ENCODE results near the gene DPYSL5.

Gene DPYSL5

DNA sequence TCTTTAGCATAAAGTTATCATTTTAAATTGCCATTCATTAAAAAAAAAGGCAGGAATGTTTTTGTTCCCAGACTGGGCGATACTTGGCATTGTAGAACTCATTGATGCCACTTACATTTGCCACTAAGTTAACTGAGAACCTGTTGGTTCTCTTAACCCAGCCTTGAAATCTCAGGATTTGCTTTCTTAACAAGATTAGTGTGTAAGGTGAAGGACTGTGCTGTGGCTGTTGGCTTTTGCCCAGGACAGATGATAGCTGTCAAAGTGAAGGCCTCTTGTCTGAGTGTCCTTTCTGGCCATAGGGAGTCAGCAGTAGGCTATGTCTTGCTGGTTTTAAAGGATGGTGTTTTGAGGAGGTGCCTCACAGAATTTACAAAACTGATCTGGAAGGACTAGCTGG, 2.6 kb downstream of the DPYSL5 start:
- POLR2A ChIA-PET, result no interaction called here
- 100% methylated on average over 1 of the region's 1 CpG for WGBS (ENCODE audit: insufficient coverage)
- Histone ChIP-seq H3K27ac (ENCODE audit: insufficient read depth in 1 of 2, low read depth in 1 of 2, low read length in 2 of 2, poor library complexity in 1 of 2, severe bottlenecking in 2 of 2) (no peak overlapping the region), H3K36me3 (ENCODE audit: control insufficient read depth in 4 of 4, insufficient read depth in 4 of 4, low read length in 3 of 4) (no peaks in the 10 kb centered on the region), H3K9me3 (ENCODE audit: control extremely low read depth in 1 of 5, control insufficient read depth in 4 of 5, insufficient read depth in 2 of 5, low read depth in 1 of 5, low read length in 4 of 5) (no peaks in the 10 kb centered on the region), H3K4me1 (ENCODE audit: control extremely low read depth in 1 of 4, control insufficient read depth in 4 of 4, insufficient read depth in 4 of 4, low read length in 3 of 4) (peaks cover 0 to 35% (median 27%) of the 10 kb centered on the region in 4 experiments), H3K4me3 (ENCODE audit: control insufficient read depth in 1 of 7, extremely low read depth in 1 of 7, insufficient read depth in 4 of 7, low read depth in 2 of 7, low read length in 6 of 7) (no peak overlapping the region), H3K27me3 (replicated peaks in 2 of 5; ENCODE audit: control insufficient read depth in 4 of 5, insufficient read depth in 5 of 5, low read length in 4 of 5) (peaks cover 24 to 80% (median 33%) of the 10 kb centered on the region in 5 experiments)
- CTCF ChIA-PET, result interaction anchor here (1.0 to 3.9 kb wide), 7 partner anchors 11 to 111 kb away, joined by 3 to 16 read pairs (median 3); no protein-coding TSS in a partner anchor
- no peak for DNase-seq

DNA sequence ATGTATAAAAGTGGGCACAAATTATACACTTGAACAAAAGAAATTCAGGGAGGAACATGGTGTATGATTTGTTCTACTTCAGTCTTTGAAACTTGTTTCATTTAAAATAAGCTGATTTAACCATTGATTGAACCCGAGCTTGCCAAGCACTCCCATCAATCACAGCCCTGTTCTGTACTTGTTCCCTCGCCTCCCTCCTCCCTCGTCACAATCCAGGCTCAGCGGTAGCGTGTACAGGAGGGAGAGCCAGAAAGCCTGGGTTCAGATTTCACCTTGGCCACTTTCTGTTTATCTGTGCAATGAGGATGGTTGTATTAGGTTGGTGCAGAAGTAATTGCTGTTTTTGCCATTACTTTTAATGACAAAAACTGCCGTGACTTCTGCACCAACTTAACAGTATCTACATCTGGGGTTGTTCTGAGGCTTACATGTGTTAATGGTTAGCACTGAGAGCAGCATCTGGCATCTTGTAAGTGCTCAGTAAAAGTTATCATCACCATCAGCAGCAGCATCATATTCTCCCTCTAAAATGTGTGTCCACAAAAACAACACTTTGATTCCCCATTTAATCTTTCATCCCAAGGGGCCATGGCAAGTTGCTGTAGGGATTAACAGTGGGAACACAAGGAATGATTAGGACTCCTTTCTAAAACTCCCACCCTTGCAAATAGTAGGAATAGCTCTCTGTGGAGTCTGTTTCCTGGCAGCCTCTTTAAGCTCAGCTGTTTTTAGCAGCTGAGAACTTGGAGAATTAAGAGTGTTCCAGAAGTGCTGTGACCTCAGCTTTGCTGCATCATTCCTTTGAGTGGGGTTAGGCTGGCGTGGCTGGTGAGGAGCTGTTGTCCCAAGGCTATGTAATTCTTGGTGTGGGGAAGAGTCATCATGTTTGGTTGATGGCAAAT, 4.7 kb downstream of the DPYSL5 start:
- WGBS (ENCODE audit: insufficient coverage), result 100% methylated on average over 1 of the region's 7 CpGs
- peaks cover 0 to 24% (median 20%) of the 10 kb centered on the region in 4 experiments for H3K4me1 ChIP-seq (ENCODE audit: control extremely low read depth in 1 of 4, control insufficient read depth in 4 of 4, insufficient read depth in 4 of 4, low read length in 3 of 4)
- H3K27me3 ChIP-seq (replicated peaks in 2 of 5; ENCODE audit: control insufficient read depth in 4 of 5, insufficient read depth in 5 of 5, low read length in 4 of 5), result peaks cover 16 to 60% (median 22%) of the 10 kb centered on the region in 5 experiments
- no peak for DNase-seq
- no peaks in the 10 kb centered on the region for H3K9me3 ChIP-seq (ENCODE audit: control extremely low read depth in 1 of 5, control insufficient read depth in 4 of 5, insufficient read depth in 2 of 5, low read depth in 1 of 5, low read length in 4 of 5)
- no peak overlapping the region for H3K4me3 ChIP-seq (ENCODE audit: control insufficient read depth in 1 of 7, extremely low read depth in 1 of 7, insufficient read depth in 4 of 7, low read depth in 2 of 7, low read length in 6 of 7)
- ChIA-PET CTCF (interaction anchor here (3.9 kb wide), 1 partner anchor 70 kb away, joined by 16 read pairs; no protein-coding TSS in a partner anchor), POLR2A (no interaction called here)
- no peaks in the 10 kb centered on the region for H3K36me3 ChIP-seq (ENCODE audit: control insufficient read depth in 4 of 4, insufficient read depth in 4 of 4, low read length in 3 of 4)
- no peak overlapping the region for H3K27ac ChIP-seq (ENCODE audit: insufficient read depth in 1 of 2, low read depth in 1 of 2, low read length in 2 of 2, poor library complexity in 1 of 2, severe bottlenecking in 2 of 2)

DNA sequence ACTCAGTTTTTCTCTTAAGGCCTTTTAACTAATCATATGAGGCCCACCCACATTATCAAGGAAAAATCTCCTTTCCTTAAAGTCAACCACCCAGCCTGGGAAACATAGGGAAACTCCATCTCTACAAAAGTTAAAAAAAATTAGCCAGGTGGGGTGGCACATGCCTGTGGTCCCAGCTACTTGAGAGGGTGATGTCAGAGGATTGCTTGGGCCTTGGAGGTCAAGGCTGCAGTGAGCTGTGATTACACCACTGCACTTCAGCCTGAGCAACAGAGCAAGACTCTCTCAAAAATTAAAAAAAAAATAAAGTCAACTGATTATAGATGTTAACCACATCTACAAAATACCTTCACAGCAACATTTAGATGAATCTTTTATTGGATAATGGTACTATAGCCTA, 5.8 kb downstream of the DPYSL5 start:
- Histone ChIP-seq H3K36me3 (ENCODE audit: control insufficient read depth in 4 of 4, insufficient read depth in 4 of 4, low read length in 3 of 4) (no peaks in the 10 kb centered on the region), H3K27me3 (replicated peaks in 2 of 5; ENCODE audit: control insufficient read depth in 4 of 5, insufficient read depth in 5 of 5, low read length in 4 of 5) (peaks cover 13 to 50% (median 22%) of the 10 kb centered on the region in 5 experiments), H3K27ac (ENCODE audit: insufficient read depth in 1 of 2, low read depth in 1 of 2, low read length in 2 of 2, poor library complexity in 1 of 2, severe bottlenecking in 2 of 2) (no peak overlapping the region), H3K4me1 (ENCODE audit: control extremely low read depth in 1 of 4, control insufficient read depth in 4 of 4, insufficient read depth in 4 of 4, low read length in 3 of 4) (peaks cover 0 to 14% (median 10%) of the 10 kb centered on the region in 4 experiments), H3K9me3 (ENCODE audit: control extremely low read depth in 1 of 5, control insufficient read depth in 4 of 5, insufficient read depth in 2 of 5, low read depth in 1 of 5, low read length in 4 of 5) (no peaks in the 10 kb centered on the region), H3K4me3 (ENCODE audit: control insufficient read depth in 1 of 7, extremely low read depth in 1 of 7, insufficient read depth in 4 of 7, low read depth in 2 of 7, low read length in 6 of 7) (no peak overlapping the region)
- ChIA-PET CTCF (interaction anchor here (1.3 to 3.9 kb wide), 3 partner anchors 8 to 68 kb away, joined by 3 to 16 read pairs (median 7); no protein-coding TSS in a partner anchor), POLR2A (no interaction called here)
- DNase-seq, result no peak

DNA sequence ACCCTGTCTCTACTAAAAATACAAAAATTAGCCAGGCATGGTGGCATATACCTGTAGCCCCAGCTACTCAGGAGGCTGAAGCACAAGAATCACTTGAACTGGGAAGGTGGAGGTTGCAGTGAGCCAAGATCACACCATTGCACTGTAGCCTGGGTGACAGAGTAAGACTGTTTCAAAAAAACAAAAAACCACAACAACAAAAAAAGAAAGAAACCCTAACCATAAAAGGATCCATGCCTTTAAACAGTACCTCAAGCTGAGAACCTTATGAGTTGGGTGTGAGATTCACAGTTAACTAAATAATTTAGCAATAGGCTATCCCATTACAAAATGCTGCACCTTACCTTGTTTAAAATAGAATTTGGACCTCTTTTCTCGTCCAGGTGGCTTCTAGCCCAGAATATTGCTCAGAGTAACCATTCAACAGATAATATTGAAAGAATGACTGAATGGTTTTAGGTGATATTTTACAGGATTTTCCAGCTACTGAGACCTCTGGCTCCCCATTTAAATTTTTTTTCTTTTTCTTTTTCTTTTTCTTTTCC, 6.4 kb downstream of the DPYSL5 start:
- peaks cover 13 to 44% (median 22%) of the 10 kb centered on the region in 5 experiments for H3K27me3 ChIP-seq (replicated peaks in 2 of 5; ENCODE audit: control insufficient read depth in 4 of 5, insufficient read depth in 5 of 5, low read length in 4 of 5)

DNA sequence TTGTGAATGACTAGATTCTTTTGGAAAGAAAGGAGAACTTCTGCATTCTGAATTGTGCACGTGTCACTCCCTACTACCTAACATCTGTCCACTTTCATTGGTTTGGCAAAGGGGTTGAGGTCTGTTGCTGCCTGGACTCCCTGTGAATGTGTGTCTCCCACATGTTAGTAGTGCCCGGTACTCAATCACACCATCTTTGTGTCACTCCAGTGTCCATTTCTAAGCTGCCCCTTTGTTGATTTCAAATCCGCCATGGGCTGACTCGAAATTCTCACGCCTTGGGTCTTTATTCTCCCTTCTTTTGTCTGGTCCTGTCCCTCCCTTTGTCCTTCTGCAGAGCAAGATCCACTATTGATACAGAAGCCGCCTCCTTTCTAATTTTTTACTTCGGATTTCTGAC, 7.5 kb downstream of the DPYSL5 start:
- no peak overlapping the region for H3K4me3 ChIP-seq (ENCODE audit: control insufficient read depth in 1 of 7, extremely low read depth in 1 of 7, insufficient read depth in 4 of 7, low read depth in 2 of 7, low read length in 6 of 7)
- DNase-seq, result no peak
- H3K27me3 ChIP-seq (replicated peaks in 2 of 5; ENCODE audit: control insufficient read depth in 4 of 5, insufficient read depth in 5 of 5, low read length in 4 of 5), result peaks cover 6 to 34% (median 19%) of the 10 kb centered on the region in 5 experiments
- no peaks in the 10 kb centered on the region for H3K9me3 ChIP-seq (ENCODE audit: control extremely low read depth in 1 of 5, control insufficient read depth in 4 of 5, insufficient read depth in 2 of 5, low read depth in 1 of 5, low read length in 4 of 5)
- H3K4me1 ChIP-seq (ENCODE audit: control extremely low read depth in 1 of 4, control insufficient read depth in 4 of 4, insufficient read depth in 4 of 4, low read length in 3 of 4), result no peaks in the 10 kb centered on the region
- H3K36me3 ChIP-seq (ENCODE audit: control insufficient read depth in 4 of 4, insufficient read depth in 4 of 4, low read length in 3 of 4), result no peaks in the 10 kb centered on the region
- WGBS (ENCODE audit: insufficient coverage), result 98% methylated on average over 4 of the region's 7 CpGs
- POLR2A ChIA-PET, result no interaction called here
- CTCF ChIA-PET, result interaction anchor here (1.8 to 2.0 kb wide), 2 partner anchors 9 to 10 kb away, joined by 7 to 10 read pairs; no protein-coding TSS in a partner anchor
- H3K27ac ChIP-seq (ENCODE audit: insufficient read depth in 1 of 2, low read depth in 1 of 2, low read length in 2 of 2, poor library complexity in 1 of 2, severe bottlenecking in 2 of 2), result no peak overlapping the region

More for the DNA sequence above, 6.4 kb downstream of the DPYSL5 start:
- ChIA-PET POLR2A (no interaction called here), CTCF (interaction anchor here (1.1 to 2.0 kb wide), 3 partner anchors 8 to 30 kb away, joined by 3 to 7 read pairs (median 3); no protein-coding TSS in a partner anchor)
- Histone ChIP-seq H3K4me1 (ENCODE audit: control extremely low read depth in 1 of 4, control insufficient read depth in 4 of 4, insufficient read depth in 4 of 4, low read length in 3 of 4) (peaks cover 0 to 8% (median 6%) of the 10 kb centered on the region in 4 experiments), H3K27ac (ENCODE audit: insufficient read depth in 1 of 2, low read depth in 1 of 2, low read length in 2 of 2, poor library complexity in 1 of 2, severe bottlenecking in 2 of 2) (no peak overlapping the region), H3K36me3 (ENCODE audit: control insufficient read depth in 4 of 4, insufficient read depth in 4 of 4, low read length in 3 of 4) (no peaks in the 10 kb centered on the region), H3K9me3 (ENCODE audit: control extremely low read depth in 1 of 5, control insufficient read depth in 4 of 5, insufficient read depth in 2 of 5, low read depth in 1 of 5, low read length in 4 of 5) (no peaks in the 10 kb centered on the region), H3K4me3 (ENCODE audit: control insufficient read depth in 1 of 7, extremely low read depth in 1 of 7, insufficient read depth in 4 of 7, low read depth in 2 of 7, low read length in 6 of 7) (no peak overlapping the region)
- no peak for DNase-seq
- WGBS (ENCODE audit: insufficient coverage), result no CpG with 5 or more reads among the region's 1 CpG

DNA sequence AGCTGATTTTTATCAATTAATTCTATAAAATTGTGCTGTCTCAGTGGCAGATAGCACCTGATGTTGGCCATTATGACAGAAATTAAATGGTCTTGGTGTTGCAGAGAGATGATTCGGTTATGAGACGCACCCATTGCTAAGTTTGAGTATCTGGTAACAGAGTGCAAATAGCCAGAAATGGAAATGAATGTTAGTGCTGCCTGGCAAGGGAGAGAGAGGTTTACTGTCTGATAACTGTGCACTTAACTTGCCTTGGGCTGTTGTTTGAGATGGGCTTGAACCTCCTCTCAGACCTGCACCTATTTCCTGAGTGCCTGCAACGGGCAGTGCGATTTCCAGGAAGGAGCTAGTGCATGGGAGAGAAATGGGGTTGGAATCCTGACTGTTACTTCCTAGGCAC, 11.7 kb downstream of the DPYSL5 start:
- ChIA-PET POLR2A (no interaction called here), CTCF (interaction anchor here (1.1 to 1.6 kb wide), 3 partner anchors 13 to 63 kb away, joined by 3 to 5 read pairs (median 5); no protein-coding TSS in a partner anchor)
- no peaks in the 10 kb centered on the region for H3K4me1 ChIP-seq (ENCODE audit: control extremely low read depth in 1 of 4, control insufficient read depth in 4 of 4, insufficient read depth in 4 of 4, low read length in 3 of 4)
- H3K27ac ChIP-seq (ENCODE audit: insufficient read depth in 1 of 2, low read depth in 1 of 2, low read length in 2 of 2, poor library complexity in 1 of 2, severe bottlenecking in 2 of 2), result no peak overlapping the region
- WGBS (ENCODE audit: insufficient coverage), result 96% methylated on average over 4 of the region's 4 CpGs
- no peak for DNase-seq
- no peaks in the 10 kb centered on the region for H3K36me3 ChIP-seq (ENCODE audit: control insufficient read depth in 4 of 4, insufficient read depth in 4 of 4, low read length in 3 of 4)
- no peak overlapping the region for H3K4me3 ChIP-seq (ENCODE audit: control insufficient read depth in 1 of 7, extremely low read depth in 1 of 7, insufficient read depth in 4 of 7, low read depth in 2 of 7, low read length in 6 of 7)
- H3K9me3 ChIP-seq (ENCODE audit: control extremely low read depth in 1 of 5, control insufficient read depth in 4 of 5, insufficient read depth in 2 of 5, low read depth in 1 of 5, low read length in 4 of 5), result no peaks in the 10 kb centered on the region
- H3K27me3 ChIP-seq (replicated peaks in 2 of 5; ENCODE audit: control insufficient read depth in 4 of 5, insufficient read depth in 5 of 5, low read length in 4 of 5), result peaks cover 0 to 13% (median 2%) of the 10 kb centered on the region in 5 experiments
